Measurements from ENCODE around the gene ZFP90. TPM values are rescaled to one million over a fixed set of nuclear protein-coding genes. Genes with fewer than 3 reads are reported as not detected.
A peak's percentile ranks its signal among the peaks of the same experiment; 100 is the strongest.

Gene ZFP90
- total RNA-seq, 2 donors from 2014 or later = 20.4 to 33.2 TPM

DNA sequence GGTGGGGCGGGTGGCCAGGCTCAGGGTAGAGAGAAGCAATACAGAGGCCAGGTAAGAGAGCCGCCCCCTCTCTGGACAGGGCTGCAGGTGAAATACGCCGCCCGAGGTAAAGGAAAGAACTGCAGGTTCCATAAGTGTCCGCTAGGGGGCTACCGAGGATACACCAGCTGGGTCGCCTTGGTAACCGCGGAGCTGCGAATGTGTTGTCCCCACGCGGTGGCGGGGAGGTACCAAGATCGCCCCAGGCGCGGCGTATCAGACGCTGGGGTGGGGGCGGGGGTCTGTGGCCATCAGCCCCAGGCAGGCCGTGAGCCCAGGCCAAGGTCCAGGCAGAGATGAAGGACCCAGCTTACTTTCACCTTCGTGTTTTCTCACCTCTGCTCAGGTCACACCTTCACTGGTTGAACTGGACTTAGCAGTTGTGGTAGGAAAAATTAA, 18.4 kb upstream of the ZFP90 start:
- 3 to 6% methylated on average over 9 to 22 of the region's 22 CpGs for WGBS, 2 experiments (ENCODE audit: insufficient coverage in 1 of 2, insufficient read length in 1 of 2)
- Mint-ChIP-seq H3K36me3 (ENCODE audit: low read depth) (no peaks in the 10 kb centered on the region), H3K4me3 (no peak overlapping the region), H3K27ac (no peak overlapping the region), H3K9me3 (peaks cover under 1% of the 10 kb centered on the region), H3K27me3 (ENCODE audit: insufficient read depth) (peaks cover 25% of the 10 kb centered on the region), H3K4me1 (peaks cover 1% of the 10 kb centered on the region)
- TF ChIP-seq, protein P1, sequence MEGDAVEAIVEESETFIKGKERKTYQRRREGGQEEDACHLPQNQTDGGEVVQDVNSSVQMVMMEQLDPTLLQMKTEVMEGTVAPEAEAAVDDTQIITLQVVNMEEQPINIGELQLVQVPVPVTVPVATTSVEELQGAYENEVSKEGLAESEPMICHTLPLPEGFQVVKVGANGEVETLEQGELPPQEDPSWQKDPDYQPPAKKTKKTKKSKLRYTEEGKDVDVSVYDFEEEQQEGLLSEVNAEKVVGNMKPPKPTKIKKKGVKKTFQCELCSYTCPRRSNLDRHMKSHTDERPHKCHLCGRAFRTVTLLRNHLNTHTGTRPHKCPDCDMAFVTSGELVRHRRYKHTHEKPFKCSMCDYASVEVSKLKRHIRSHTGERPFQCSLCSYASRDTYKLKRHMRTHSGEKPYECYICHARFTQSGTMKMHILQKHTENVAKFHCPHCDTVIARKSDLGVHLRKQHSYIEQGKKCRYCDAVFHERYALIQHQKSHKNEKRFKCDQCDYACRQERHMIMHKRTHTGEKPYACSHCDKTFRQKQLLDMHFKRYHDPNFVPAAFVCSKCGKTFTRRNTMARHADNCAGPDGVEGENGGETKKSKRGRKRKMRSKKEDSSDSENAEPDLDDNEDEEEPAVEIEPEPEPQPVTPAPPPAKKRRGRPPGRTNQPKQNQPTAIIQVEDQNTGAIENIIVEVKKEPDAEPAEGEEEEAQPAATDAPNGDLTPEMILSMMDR (conservative IDR thresholded peaks at IDR 0.05) = peak; percentile 99
- DNase-seq = peak; percentile 97
- H3K27me3 ChIP-seq (ENCODE audit: control insufficient read depth, insufficient read depth, low read length, poor library complexity, severe bottlenecking) = no peaks in the 10 kb centered on the region
- H3K9me3 ChIP-seq (ENCODE audit: control insufficient read depth, low read length) = no peaks in the 10 kb centered on the region
- H3K36me3 ChIP-seq (ENCODE audit: control insufficient read depth, insufficient read depth, low read length) = no peaks in the 10 kb centered on the region
- no peak overlapping the region for H3K4me3 ChIP-seq (ENCODE audit: low read length)
- H3K9ac ChIP-seq (ENCODE audit: extremely low read depth, low read length, poor library complexity, severe bottlenecking) = no peak overlapping the region
- no peak overlapping the region for H3K27ac ChIP-seq (ENCODE audit: low read depth, low read length)
- H3K4me1 ChIP-seq (ENCODE audit: control insufficient read depth, insufficient read depth, low read length) = no peaks in the 10 kb centered on the region

DNA sequence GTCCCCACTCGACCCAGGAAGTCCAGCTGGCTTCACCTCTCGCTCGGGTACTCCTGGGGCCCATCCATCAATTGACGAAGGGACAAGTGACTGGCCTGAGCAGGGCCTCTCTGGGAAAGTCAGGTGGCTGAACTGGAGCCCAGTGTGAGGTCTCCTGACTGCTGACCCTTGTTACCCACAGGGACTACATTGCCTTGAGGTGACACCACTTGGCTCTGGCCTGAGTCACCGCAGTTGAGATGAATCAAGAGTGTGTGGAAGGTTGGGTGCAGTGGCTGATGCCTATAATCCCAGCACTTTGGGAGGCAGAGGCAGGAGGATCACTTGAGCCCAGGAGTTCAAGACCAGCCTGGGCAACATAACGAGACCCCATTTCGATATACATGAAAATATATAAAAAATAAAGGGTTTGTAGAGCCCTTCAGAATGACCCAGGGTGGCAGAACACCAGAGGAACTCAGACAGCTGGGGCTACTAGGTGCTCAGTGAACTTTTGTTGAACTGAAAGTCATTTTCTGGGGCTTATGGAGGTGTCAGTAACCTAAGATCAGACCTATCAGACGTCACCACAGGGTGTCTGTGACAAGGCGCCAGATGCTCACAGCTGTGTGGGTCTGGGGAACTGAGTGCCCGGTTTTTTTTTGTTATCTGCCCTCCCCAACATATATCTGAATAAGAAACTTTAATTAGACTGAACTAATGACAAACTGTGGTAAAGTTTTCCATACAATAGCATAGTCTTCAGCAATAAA, 14.8 kb upstream of the ZFP90 start:
- H3K27me3 ChIP-seq (ENCODE audit: control insufficient read depth, insufficient read depth, low read length, poor library complexity, severe bottlenecking) = peaks cover 5% of the 10 kb centered on the region
- 87 to 100% methylated on average over 2 to 10 of the region's 10 CpGs for WGBS, 2 experiments (ENCODE audit: insufficient coverage in 1 of 2, insufficient read length in 1 of 2)
- no peaks in the 10 kb centered on the region for H3K36me3 ChIP-seq (ENCODE audit: control insufficient read depth, insufficient read depth, low read length)
- no peak for DNase-seq
- Mint-ChIP-seq H3K36me3 (ENCODE audit: low read depth) (no peaks in the 10 kb centered on the region), H3K4me3 (no peak overlapping the region), H3K9me3 (peaks cover 19% of the 10 kb centered on the region), H3K4me1 (peaks cover 1% of the 10 kb centered on the region), H3K27me3 (ENCODE audit: insufficient read depth) (peaks cover 46% of the 10 kb centered on the region), H3K27ac (no peak overlapping the region)
- no peaks in the 10 kb centered on the region for H3K4me1 ChIP-seq (ENCODE audit: control insufficient read depth, insufficient read depth, low read length)
- peaks cover 13% of the 10 kb centered on the region for H3K9me3 ChIP-seq (ENCODE audit: control insufficient read depth, low read length)
- H3K27ac ChIP-seq (ENCODE audit: low read depth, low read length) = no peak overlapping the region
- no peak overlapping the region for H3K9ac ChIP-seq (ENCODE audit: extremely low read depth, low read length, poor library complexity, severe bottlenecking)
- TF ChIP-seq, protein P1 (conservative IDR thresholded peaks at IDR 0.05) = no peak
- H3K4me3 ChIP-seq (ENCODE audit: low read length) = no peak overlapping the region

GRCh38 chr16:68526143-68526781, 12.8 kb upstream of the ZFP90 start:
- Mint-ChIP-seq H3K4me1 (peaks cover 3% of the 10 kb centered on the region), H3K36me3 (ENCODE audit: low read depth) (no peaks in the 10 kb centered on the region), H3K27ac (no peak overlapping the region), H3K9me3 (peaks cover 27% of the 10 kb centered on the region), H3K27me3 (ENCODE audit: insufficient read depth) (peaks cover 59% of the 10 kb centered on the region), H3K4me3 (no peak overlapping the region)
- DNase-seq = no peak
- peaks cover 21% of the 10 kb centered on the region for H3K27me3 ChIP-seq (ENCODE audit: control insufficient read depth, insufficient read depth, low read length, poor library complexity, severe bottlenecking)
- H3K36me3 ChIP-seq (ENCODE audit: control insufficient read depth, insufficient read depth, low read length) = no peaks in the 10 kb centered on the region
- H3K4me3 ChIP-seq (ENCODE audit: low read length) = no peak overlapping the region
- H3K4me1 ChIP-seq (ENCODE audit: control insufficient read depth, insufficient read depth, low read length) = no peaks in the 10 kb centered on the region
- WGBS, 2 experiments (ENCODE audit: insufficient coverage in 1 of 2, insufficient read length in 1 of 2) = 89 to 90% methylated on average over 4 to 17 of the region's 17 CpGs
- H3K27ac ChIP-seq (ENCODE audit: low read depth, low read length) = no peak overlapping the region
- TF ChIP-seq, protein P1 (conservative IDR thresholded peaks at IDR 0.05) = no peak
- peaks cover 18% of the 10 kb centered on the region for H3K9me3 ChIP-seq (ENCODE audit: control insufficient read depth, low read length)
- no peak overlapping the region for H3K9ac ChIP-seq (ENCODE audit: extremely low read depth, low read length, poor library complexity, severe bottlenecking)

Data from endodermal cell (in vitro differentiated cells).